ENCODE measurements around the gene BPIFA3. TPM values are rescaled to one million over a fixed set of nuclear protein-coding genes. Genes with fewer than 3 reads are reported as not detected.

BPIFA3 gene
- total and polyA plus RNA-seq, 9 of the 15 experiments (the other 6 are each of a cell fraction or from before 2014, with no cell fraction given) = not detected

- H3K36me3 ChIP-seq (ENCODE audit: control insufficient read depth, insufficient read depth, low read length) = no peaks in the 10 kb centered on the region
- no peak for DNase-seq (ENCODE audit: extremely low read depth in 1 of 4, low spot score in 3 of 4)
- H3K27ac ChIP-seq (ENCODE audit: extremely low read depth, low read depth, low read length) = no peak overlapping the region
- FAIRE-seq = no peak
- no TSS peak for BruUV-seq (replicated peaks)
- no peak overlapping the region for H3K4me3 ChIP-seq
- H3K79me2 ChIP-seq (ENCODE audit: control insufficient read depth, insufficient read depth, low read length) = no peaks in the 10 kb centered on the region
- no peak overlapping the region for H3K9ac ChIP-seq (ENCODE audit: insufficient read depth in 1 of 2, low read depth in 2 of 2, low read length in 2 of 2)
- no peak for ATAC-seq
- ChIA-PET POLR2A (interaction anchor here (1.0 kb wide), 1 partner anchor 11 kb away, joined by 3 read pairs; no protein-coding TSS in a partner anchor), CTCF (ENCODE audit: low intra/inter-chr PET ratio) (no interaction called here)
- H3K9me3 ChIP-seq (replicated peaks; ENCODE audit: control insufficient read depth, insufficient read depth, low read depth, low read length) = no peaks in the 10 kb centered on the region; the same call in 1 of the 2 replicates
- intact Hi-C loops (cut with micrococcal nuclease) = no loop called here
- peaks cover 8 to 43% of the 10 kb centered on the region in 2 experiments; a peak in 3 of 5 replicates for H3K27me3 ChIP-seq (ENCODE audit: control insufficient read depth in 2 of 2, insufficient read depth in 2 of 2, low read length in 2 of 2)
- no peaks in the 10 kb centered on the region for H3K9me1 ChIP-seq (ENCODE audit: control insufficient read depth, insufficient read depth, low read length)
- no peaks in the 10 kb centered on the region for H3K4me1 ChIP-seq (replicated peaks in 1 of 2; ENCODE audit: control insufficient read depth in 2 of 2, insufficient read depth in 2 of 2, low read length in 2 of 2)
- in situ Hi-C loops (cut with MboI) = no loop called here
- H3K4me2 ChIP-seq (ENCODE audit: insufficient read depth, low read length) = no peak overlapping the region
- peaks cover 3% of the 10 kb centered on the region; the same call in 1 of the 2 replicates for H4K20me1 ChIP-seq (replicated peaks; ENCODE audit: control insufficient read depth, insufficient read depth, low read length)
- H2AFZ ChIP-seq (ENCODE audit: low read depth, low read length) = no peak overlapping the region
- TF ChIP-seq SOX6 (IDR thresholded peaks at IDR 0.05) (no peak), TRIM24 (IDR thresholded peaks at IDR 0.05) (no peak), HSF4 (CRISPR knock-in tag; IDR thresholded peaks at IDR 0.05; ENCODE audit: borderline replicate concordance) (no peak), RBM25 (IDR thresholded peaks at IDR 0.05; ENCODE audit: low read depth, low read length, severe bottlenecking) (peak; percentile 63), TFAP4 (CRISPR knock-in tag; IDR thresholded peaks at IDR 0.05; ENCODE audit: borderline replicate concordance) (no peak)
- WGBS (ENCODE audit: insufficient coverage, low coverage, missing lambda C conversion rate) = 0% methylated on average over 5 of the region's 5 CpGs
These were observed 37.0 kb upstream of the BPIFA3 start for GRCh38 chr20:33180169-33180568.

Data from K562 (cell line).